Measurements from ENCODE around the gene EXT2.

DNA sequence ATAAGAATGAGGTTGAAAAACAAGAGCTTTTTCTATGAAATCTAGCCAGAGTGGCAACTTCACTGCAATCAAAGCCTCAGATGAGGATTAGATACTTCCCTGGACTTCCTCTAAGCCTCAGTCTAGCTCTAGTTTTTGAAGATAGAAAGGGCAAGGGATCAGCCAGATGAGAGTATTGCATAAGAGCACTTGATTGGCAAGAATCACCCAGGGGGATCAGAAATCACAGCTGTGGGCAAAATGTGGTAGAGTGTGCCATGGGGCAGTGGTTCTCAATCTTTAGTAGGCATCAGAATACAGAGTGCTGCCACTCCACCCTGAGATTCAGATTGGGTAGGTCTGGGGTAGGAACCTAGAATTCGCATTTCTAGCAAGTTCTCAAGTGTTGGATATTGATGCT, 82.4 kb downstream of the EXT2 start:
- TF ChIP-seq, protein P1, sequence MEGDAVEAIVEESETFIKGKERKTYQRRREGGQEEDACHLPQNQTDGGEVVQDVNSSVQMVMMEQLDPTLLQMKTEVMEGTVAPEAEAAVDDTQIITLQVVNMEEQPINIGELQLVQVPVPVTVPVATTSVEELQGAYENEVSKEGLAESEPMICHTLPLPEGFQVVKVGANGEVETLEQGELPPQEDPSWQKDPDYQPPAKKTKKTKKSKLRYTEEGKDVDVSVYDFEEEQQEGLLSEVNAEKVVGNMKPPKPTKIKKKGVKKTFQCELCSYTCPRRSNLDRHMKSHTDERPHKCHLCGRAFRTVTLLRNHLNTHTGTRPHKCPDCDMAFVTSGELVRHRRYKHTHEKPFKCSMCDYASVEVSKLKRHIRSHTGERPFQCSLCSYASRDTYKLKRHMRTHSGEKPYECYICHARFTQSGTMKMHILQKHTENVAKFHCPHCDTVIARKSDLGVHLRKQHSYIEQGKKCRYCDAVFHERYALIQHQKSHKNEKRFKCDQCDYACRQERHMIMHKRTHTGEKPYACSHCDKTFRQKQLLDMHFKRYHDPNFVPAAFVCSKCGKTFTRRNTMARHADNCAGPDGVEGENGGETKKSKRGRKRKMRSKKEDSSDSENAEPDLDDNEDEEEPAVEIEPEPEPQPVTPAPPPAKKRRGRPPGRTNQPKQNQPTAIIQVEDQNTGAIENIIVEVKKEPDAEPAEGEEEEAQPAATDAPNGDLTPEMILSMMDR (conservative IDR thresholded peaks at IDR 0.05; ENCODE audit: low read length), result no peak
- TF ChIP-seq EZH2phosphoT487 (IDR thresholded peaks at IDR 0.05; ENCODE audit: borderline replicate concordance), result no peak

Measured in Loucy (cell line).